Effector CD4-positive, alpha-beta T cell (primary cell): ENCODE results near the gene TMED4.
"Not testable (repeated sequence)": the region's sequence is repeated elsewhere in the genome, so short reads cannot be mapped to it uniquely, and the experiment has no call there.

Experiments
- DNase-seq: peaks from one replicate; pipeline ENCODE4 v3.0.0-alpha.2; 2020

Gene TMED4

DNA sequence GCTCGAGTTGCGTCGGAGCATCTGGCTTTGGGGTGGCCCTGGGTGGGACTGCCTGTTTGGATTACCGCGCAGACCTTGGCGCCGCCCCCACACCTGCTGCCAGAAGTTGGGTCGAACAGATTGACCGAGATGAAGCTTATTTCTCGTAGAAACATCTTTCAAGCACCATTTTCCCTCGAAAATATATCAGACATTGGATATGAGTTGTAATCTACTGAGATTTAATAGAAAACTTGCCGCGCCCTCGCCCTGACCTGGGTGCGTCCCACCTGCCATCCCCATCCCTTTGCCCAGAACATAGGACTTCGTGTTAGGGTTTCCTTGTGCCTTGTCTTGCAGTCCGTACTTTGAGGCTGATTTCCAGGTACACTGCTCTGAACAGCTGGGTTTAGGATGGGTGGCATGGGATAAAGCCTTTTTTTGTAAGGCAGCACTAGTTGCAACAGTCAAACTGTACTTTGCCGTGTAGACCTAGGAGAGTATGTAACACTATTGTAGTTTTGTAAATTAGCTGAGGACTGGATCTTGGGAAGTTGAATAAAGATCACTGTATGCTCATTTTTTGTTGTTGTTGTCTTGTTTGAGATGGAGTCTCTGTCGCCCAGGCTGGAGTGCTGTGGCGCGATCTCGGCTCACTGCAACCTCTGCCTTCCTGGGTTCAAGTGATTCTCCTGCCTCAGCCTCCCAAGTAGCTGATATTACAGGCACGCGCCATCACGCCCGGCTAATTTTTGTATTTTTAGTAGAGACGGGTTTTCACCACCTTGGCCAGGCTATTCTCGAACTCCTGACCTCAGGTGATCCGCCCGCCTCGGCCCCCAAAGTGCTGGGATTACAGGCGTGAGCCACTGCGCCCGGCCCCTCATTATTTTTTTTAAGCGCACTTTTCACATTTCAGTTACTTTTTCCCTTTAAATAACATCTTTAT, 25.4 kb upstream of the TMED4 start:
- no peak for DNase-seq

DNA sequence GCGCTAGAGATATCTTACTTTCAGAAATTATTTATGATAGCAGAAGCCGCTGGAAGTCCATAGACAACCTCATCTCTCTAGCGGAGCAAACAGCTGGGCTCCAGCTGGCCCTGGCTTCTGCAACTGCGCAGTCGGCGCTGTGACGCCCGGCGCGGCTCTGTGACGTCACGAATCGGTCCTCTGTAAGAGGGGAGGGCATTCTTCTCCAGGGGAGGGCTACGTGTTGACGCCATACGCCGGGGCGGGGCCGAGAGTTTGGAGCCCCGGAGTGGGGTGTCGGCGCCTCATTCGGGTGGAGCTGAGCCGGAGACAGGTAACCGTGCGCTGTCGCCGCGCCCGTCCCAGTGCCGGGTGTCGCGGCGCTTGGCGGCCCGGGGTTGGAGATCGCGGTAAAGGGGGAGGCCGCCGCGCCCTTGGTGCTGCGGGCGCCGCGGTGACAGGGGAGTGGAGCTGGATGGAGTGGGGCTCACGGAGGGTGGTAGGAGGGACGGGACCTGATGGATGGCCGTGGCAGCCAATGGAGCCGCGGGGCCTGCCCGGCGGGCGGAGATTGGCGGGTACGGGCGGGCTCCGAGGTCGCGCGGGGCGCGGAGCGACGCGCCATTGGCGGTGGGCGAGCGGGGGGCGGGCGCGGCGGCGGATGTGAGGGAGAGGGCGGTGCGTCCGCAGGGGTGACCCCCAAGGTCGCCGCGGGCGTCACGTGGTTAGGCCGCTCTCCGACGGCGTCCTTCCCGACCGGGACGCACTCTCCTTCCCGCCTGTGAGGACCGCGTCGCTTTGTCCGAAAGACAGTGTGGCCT, 24.5 kb upstream of the TMED4 start, which contains the start of gene OGDH:
TSS of gene OGDH (plus strand) at position 287 of the 800 bp plus-strand sequence. CDS start 17,717 bp downstream, outside the sequence.
- peak; percentile 99 for DNase-seq

DNA sequence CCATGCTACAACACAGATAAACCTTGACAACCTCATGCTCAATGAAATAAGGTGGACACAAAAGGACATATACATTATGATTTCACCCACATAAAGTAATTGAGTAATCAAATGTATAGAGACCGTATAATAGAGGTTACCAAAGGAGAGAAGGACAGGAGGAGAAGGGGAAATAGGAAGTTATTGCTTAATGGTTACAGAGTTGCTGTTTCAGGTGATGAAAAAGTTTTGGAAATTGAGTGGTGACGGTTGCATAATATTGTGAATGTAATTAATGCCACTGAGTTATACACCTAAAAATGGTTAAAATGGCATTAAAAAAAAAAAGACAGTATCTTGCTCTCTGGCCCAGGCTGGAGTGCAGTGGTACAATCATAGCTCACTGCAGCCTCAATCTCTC, 22.9 kb upstream of the TMED4 start:
- no peak for DNase-seq

DNA sequence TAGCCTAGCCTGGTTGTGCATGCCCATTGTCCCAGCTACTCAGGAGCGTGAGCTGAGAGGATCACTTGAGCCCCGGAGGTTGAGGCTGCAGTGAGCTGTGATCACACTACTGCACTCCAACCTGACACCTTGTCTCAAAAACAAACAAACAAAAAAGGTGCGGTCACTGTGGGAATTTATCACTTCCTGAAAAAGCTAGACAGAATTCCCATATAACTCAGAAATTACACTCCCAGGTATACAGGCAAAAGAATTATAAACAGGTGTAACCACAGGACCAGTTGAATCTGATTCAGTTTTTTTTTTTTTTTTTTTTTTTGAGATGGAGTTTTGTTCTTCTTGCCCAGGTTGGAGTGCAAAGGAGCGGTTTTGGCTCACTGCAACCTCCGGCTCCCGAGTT, 21.2 kb upstream of the TMED4 start:
- DNase-seq = no peak

DNA sequence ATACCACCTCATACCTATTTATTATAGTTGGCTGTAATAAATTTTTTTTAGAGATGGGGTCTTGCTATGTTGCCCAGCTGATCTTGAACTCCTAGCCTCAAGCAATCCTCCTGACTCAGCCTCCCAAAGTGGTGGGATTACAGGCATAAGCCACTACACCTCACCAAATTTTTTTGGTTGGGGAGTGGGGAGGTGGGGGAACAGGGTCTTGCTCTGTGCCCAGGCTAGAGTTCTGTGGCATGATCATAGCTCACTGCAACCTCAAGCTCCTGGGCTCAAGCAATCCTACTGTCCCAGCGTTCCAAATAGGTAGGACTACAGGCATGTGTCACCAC, 20.5 kb upstream of the TMED4 start:
- DNase-seq = no peak

DNA sequence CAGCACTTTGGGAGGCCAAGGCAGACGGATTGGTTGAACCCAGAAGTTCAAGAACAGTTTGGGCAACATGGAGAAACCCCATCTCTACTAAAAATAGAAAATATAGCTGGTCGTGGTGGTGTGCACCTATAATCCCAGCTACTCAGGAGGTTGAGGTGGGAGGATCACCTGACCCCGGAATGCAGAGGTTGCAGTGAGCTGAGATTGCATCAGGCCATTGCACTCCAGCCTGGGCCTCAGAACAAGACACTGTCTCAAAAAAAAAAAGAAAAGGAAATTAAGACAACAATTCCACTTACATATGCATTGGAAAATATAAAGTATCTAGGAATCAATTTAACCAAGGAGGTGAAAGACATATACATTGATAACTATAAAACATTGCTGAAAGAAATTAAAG, 17.2 kb upstream of the TMED4 start:
- no peak for DNase-seq

DNA sequence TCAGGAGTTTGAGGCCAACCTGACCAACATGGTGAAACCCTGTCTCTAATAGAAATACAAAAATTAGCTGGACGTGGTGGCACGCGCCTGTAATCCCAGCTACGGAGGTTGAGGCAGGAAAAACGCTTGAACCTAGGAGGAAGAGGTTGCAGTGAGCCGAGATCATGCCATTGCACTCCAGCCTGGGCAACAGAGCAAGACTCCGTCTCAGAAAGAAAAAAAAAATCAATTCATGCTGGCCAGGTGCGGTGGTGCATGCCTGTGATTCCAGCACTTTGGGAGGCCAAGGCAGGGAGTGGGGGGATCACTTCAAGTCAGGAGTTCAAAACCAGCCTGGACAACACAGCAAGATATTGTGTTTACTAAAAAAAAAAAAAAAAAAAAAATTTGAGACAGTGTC, 15.2 kb upstream of the TMED4 start:
- not testable (repeated sequence) for DNase-seq

DNA sequence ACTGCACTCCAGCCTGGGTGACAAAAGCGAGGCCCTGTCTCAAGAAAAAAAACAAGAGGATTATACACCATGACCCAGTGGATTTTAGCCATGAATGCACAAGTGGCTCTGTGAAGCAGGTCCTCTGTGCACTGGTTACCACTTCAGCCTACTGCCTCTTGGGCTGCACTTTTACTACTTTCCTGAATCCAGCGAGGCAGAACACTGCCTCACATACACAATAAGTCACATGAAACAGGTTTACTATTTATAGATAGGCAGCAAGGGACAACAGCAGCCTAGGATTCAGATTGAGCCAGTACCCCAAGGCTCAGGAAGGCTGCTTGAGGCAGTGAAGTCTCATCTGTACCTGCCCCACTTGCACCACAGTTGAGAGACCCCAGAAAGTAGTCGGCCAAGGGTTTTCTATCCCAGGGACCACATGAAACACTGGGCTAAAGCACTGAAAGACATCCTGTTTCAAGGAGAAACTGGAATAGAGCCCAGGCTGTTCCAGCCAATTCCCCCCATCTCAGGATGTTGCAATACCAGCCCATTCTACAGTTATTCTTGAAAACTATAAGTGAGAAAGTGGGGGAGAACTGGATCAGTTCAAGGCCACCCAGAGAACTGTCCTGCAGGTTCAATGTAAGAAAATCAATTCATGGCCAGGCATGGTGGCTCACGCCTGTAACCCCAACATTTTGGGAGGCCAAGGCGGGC, 14.1 kb upstream of the TMED4 start:
- no peak for DNase-seq

DNA sequence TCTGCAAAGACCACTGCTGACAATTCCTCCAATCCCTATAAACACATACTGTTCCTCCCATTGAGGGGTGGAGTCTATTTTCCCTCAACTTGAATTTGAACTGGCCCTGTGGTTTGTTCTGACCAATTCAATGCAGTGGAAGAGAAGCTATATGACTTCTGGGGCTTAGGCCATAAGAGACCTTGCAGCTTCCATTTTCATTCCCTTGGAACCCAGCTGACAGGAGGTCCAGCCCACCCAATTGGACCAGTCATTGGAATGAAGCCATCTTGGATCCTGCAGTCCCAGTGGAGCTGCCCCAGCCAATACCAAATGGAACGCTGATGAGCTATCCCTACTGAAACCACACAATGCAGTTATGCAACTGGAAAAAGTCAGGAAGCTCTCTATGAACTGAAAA, 8.9 kb upstream of the TMED4 start:
- no peak for DNase-seq

DNA sequence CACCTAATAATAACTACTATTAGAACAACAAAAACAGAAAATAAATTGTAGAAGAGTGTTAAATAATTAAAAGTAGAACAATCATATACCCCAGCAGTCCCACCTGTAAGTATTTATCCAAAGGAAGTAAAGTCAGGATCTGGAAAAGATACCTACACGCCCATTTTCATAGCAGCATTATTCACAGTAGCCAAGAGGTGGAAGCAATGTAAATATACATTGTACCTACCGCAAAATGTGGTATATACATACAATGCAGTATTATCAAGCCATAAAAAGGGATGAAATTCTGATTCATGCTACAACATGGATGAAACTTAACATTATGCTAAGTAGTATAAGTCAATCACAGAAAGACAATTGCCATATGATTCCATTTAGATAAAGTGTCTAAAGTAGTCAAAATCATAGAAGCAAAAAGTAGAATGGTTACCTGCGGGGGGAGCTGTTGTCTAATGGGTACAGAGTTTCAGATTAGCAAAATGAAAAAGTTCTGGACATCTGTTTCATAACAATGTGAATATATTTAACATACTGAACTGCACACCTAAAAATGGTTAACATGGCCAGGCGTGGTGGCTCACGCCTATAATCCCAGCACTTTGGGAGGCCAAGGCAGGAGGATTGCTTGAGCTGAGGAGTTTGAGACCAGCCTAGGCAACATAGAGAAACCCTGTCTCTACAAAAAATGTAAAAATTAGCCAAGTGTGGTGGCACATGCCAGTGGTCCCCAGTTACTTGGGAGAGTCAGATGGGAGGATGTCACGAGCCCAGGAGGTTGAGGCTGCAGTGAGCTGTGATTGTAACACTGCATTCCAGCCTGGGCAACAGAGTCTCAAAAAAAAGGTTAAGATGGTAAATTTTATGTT, 6.0 kb upstream of the TMED4 start:
- peak; percentile 48 for DNase-seq

DNA sequence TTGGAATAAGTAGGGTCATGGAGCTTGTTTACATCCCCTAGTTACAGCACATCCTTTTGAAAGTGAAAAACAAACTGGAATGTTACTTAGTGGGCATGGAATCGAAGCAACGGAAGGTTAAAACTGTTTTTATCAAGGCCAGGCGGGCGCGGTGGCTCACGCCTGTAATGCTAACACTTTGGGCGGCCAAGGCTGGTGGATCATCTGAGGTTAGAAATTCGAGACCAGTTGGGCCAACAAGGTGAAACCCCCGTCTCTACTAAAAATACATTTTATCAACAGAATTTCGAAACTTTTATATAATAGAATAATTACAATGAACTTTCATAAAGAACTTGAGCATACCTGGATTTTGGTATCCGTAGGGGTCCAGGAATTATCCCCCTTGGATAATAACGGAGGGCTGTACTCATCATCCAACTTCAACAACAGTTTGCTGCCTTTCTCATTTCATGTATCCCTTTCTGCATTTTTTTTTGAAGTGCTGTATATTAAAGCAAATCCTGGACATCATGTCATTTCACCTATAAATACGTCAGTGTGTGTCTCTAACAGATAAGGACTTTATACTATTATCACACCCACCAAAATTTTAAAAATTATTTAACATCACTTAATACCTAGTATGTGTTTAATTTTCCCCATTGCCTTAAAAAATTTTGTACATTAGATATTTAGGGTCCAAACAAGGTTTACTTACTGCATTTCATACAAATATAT, 1.3 kb upstream of the TMED4 start:
- DNase-seq = no peak

DNA sequence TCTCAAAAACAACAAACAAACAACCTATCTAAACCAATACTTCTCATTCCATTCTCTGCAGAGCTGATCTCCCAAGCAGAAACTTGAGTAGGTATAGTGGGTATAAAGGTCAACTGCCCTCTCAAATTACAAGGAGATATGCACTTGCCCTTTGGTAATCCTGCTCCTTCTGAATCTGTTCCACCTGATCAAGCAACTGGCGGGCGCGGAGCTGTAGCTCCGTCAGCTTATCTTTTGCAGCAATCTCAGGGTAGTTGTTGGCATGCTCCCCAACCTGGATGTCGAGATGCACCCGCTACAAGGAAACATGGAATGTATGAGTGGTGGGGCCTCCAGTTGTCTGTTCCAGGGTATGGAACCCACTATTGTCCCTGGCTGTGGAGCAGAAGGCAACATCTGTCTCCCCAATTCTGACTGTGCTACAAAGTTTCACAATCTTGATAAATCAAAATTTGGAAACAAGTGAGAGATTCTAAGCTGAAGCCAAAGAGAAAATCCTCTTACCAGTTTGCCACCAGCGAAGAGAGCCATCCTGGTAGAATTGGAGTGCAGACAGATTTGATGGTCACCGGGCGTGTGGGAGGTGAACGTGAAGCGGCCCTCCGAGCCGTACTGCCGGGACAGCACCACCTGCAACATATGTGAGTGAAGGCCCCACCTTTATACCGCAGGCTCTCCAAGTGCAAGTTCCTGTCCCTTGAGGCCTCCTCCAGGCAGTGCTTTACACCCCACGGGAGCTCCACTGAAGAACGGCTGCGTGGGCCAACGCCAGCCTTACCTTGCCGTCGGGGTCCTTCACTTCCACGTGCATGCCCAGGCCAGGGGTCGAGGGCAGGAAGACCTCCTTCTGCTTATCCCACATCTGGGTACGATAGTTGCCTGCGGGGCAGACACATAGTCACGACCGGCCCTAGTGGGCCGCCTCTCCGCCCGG, 819 bp downstream of the TMED4 start:
- peak; percentile 19 for DNase-seq

DNA sequence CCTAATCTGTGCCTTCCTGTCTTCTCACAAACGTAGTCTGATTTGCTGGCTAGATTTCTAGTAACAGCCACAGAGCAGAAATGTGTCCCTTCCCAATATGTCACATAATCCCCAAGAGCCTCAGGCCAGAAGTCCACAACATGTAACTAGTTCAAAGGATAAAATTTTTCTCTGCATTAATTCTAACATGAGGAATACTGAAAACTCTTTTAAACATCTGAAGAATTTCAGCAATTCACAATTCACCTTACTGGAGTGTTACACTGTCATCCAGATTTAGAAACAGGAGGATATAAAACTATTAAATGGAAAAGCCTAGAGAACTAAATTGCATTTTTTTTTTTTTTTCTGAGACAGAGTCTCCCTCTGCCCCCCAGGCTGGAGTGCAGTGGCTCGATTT, 5.8 kb downstream of the TMED4 start:
- DNase-seq = no peak

DNA sequence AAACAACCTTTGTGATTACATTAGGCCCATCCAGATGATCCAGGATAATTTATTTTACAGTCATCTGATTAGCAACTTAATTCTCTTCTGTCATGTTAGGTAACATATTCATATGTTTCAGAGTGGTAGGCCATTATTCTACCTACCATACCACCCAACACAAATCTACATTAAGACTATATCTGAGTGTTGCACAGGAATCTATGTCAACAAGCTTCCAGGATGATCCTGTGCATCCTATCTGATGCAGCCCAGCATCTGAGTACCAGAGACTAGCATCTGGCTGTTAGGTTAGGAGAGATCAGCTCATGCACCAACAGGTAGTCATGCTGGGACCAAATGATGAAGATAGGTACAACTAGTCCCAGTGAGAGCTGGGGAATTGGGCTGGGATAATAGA, 7.0 kb downstream of the TMED4 start:
- no peak for DNase-seq

DNA sequence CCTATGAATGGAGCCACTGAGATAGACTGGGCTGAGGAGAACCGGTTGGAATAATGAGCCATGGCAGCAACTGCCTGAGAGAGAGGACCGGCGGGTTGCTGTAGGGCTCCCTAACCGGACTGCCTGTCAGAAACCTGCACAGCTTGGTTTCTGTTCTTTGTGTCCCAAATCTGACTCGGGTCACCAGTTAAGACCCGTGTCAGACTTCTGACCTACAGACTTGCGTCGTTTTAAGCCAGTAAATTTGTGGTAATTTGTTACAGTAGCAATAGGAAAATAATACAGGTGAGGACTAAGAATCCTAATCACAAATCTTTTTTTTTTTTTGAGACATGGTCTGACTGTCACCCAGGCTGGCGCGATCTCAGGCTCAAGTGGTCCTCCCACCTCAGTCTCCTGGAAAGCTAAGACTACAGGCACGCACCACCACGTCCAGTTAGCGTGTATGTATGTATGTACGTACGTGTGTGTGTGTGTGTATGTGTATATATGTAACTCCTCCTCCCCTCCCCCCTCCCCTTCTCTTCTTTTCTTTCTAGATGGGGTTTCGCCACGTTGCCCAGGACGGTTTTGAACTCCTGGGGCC, 7.7 kb downstream of the TMED4 start:
- DNase-seq = no peak

DNA sequence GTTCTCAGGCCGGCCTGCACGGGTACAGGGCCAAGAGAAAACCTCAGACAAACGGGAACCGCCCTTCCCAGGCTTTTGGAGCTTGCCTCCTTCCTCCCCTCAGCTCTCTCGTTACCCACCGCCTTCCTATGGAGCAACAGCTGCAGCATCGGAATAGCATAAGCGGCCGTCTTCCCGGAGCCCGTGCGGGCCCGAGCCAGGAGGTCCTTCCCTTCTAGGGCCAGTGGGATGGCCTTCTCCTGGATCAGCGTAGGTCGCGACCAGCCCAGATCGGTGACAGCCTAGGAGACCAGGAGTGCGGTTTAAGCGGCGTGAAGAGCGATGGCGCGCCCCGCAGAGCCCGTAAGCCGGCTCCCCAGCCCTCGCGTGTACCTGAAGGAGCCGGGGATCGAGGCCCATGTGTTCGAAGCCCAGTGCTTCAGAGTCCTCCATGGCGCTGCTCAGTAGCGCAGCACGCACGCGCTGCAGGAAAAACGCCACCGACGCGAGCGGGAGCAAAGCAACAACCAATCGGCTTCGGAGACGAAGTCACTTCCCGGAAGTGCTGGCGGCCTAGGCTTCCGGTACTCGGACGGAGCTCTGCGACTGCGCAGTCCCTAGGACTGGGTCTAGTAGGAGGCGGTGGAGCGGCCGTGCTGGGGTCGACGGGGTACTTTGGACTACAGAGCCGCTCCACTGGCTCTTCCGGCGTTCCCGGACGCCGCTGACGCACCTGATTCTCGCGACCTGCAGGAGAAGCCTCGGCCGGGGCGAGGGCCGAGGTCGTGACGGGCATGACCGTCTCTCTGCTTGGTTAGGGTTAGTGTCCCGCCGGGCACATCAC, 8.4 kb downstream of the TMED4 start, which contains the start of gene DDX56:
TSS of gene DDX56 (minus strand) at position 445 of the 823 bp plus-strand sequence. CDS start at position 432, 13 bp downstream.
- peak; percentile 92 for DNase-seq

DNA sequence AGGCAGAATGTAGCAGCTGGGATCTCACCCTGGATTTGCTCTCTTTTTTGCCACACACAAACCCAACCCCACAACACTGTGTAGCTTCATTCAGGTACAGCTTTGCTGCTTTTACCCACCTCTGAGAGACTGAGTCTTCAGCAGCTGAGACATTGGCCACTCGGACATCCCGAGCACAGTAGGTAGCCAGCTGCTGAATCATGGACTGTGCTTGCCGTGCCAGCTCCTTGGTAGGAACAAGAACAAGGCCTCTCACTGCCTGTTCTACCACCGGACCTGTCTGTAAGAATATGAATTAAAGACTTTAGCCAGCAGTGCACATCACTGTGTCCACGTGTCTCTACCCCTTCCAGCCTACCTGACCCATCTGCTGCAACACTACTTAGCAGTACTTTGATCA, 9.3 kb downstream of the TMED4 start:
- no peak for DNase-seq

DNA sequence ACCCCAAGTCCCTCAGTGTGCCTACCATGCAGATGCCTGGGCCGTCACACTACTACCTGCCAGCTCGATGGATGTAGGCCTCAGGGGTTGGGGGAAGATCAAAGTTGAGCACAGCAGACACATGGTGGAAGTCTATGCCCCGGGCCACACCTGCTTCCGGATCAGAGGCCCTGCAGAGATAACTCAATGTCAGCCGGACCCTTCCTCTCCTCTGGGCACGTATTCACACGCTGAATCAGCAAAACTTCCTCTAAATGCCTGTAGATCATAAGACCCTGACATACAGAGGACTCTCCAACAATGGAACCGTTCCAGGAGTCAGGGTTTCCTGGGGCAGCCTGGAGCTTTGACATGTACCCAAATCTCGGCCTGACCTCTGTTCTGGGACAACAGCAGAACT, 12.1 kb downstream of the TMED4 start:
- no peak for DNase-seq
